Right lobe of liver (tissue), 4 donors: ENCODE results near the gene DDX31.
"Not testable (repeated sequence)": the region's sequence is repeated elsewhere in the genome, so short reads cannot be mapped to it uniquely, and the experiment has no call there.

Experiments
- POLR2A ChIP-seq: fragments of 450-650 bp; IDR thresholded peaks from one replicate; pipeline ENCODE4 v1.6.1; 2017; ENCODE audit warnings: antibody characterized with exemption, mild to moderate bottlenecking
- TF ChIP-seq, protein P1 (sequence below), 4 donors: fragments of 200-600 bp in 3 of 4; fragments of 450-650 bp in 1 of 4; IDR thresholded peaks; one replicate each; pipeline versions ENCODE4 v1.5.1 to v1.8.0; 2016 to 2022; ENCODE audit warnings: antibody characterized with exemption in 4 of 4, mild to moderate bottlenecking in 2 of 4
- donor health status: DM: no; HTN: no; CAD: no.
- donor health status: DM: no; HTN: no; CAD: no.
- donor health status: DM: no; HTN: yes; CAD: no.

DNA sequence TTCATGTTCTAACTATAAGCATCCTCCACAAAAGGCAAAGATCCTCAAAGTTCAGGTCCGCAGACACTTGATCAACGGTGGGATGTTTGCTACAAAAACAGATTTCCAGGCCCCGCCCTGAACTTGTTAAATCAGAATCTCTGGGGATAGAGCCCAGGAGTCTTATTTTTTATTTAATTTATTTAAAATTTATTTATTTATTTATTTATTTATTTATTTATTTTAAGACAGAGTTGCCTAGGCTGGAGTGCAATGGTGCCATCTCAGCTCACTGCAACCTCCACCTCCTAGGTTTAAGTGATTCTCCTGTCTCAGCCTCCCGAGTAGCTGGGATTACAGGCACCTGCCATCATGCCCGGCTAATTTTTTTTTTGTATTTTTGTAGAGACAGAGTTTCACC lies 41.4 kb upstream of the DDX31 start:
- TF ChIP-seq, protein P1, sequence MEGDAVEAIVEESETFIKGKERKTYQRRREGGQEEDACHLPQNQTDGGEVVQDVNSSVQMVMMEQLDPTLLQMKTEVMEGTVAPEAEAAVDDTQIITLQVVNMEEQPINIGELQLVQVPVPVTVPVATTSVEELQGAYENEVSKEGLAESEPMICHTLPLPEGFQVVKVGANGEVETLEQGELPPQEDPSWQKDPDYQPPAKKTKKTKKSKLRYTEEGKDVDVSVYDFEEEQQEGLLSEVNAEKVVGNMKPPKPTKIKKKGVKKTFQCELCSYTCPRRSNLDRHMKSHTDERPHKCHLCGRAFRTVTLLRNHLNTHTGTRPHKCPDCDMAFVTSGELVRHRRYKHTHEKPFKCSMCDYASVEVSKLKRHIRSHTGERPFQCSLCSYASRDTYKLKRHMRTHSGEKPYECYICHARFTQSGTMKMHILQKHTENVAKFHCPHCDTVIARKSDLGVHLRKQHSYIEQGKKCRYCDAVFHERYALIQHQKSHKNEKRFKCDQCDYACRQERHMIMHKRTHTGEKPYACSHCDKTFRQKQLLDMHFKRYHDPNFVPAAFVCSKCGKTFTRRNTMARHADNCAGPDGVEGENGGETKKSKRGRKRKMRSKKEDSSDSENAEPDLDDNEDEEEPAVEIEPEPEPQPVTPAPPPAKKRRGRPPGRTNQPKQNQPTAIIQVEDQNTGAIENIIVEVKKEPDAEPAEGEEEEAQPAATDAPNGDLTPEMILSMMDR (IDR thresholded peaks at IDR 0.05) = not testable (repeated sequence)
- not testable (repeated sequence) for TF ChIP-seq POLR2A
